Activated CD4-positive, CD25-positive, alpha-beta regulatory T cell (primary cell): Measurements from ENCODE around the gene TMEM51.

ENCODE experiments used
- DNase-seq, 4 experiments: peaks; one replicate each; lab custom pipeline; 2025; lab: John Stamatoyannopoulos, UW

TMEM51 gene

GRCh38 chr1:15177710-15178166 is 24.2 kb downstream of the TMEM51 start:
- no peak for DNase-seq

DNA sequence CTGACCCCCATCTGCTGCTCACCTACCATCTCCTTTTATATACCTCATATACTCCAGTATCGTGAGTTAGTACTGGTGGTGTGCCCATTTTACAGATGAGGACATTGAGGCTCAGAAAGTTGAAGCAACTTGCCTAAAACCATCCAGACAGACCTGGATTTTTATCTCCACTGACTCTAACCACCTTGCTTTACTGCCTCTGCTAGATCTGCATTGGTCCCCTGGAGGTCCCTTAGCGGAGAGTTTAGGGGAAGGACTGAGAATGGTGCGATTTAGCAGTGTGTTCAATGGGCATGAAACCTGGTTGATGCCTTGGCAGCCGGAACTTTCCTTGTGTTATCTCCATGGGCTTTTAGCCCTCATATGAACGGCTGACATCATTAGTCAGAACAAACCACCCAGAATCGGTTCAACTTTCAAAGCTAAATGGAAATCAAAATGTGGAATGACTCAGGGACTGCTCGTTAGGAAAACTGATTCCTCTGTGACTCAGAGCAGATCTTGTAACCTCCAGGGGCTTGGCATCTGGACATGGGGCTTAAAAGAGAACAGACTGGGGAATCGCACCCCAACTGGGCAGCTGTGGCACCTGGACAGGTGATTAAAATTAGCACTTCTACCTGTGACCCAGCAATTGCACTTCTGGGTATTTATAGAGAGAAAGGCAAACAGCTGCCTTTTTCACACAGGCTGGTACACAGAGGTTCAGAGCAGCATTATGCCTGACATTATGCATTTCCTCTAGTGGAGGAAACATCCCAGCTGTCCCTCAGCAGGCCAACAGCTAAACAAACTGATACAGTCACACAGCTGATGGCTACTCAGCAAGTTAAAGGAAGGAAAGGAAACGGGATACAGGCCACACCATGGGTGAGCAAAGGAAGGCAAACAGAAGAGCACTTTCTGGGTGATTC is 25.3 kb downstream of the TMEM51 start:
- DNase-seq: no peak

GRCh38 chr1:15179485-15179883 is 25.9 kb downstream of the TMEM51 start:
- no peak for DNase-seq

GRCh38 chr1:15180189-15180588 is 26.6 kb downstream of the TMEM51 start:
- no peak for DNase-seq

DNA sequence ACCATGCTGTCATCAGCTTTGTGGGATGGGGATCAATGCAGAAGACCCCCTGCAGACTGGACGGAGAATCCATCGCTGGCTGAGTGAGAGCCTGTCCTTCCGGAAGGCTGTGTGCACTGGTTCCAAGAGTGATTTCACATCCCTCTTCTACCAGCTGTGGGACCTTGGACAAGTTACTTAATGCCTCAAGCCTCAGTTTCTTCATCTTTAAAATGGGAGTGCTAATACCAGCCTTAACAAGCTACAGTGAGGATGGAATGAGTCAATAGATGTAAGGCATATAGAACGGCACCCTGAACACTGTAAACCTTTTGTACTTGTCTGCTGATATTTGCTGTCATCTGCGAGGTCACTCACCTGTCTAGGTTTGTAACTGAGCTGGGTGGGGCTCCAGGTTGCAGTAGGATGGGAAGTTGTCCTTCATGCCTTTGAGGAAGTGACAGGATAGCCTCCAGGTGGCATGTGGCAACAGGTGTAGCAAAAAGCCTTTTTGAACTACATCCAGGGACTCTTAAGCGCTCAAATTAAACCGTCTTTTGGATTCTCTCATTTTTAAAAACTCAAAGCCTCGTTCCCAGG is 27.5 kb downstream of the TMEM51 start:
- DNase-seq: no peak

- no peak for DNase-seq
These were observed 28.0 kb downstream of the TMEM51 start for GRCh38 chr1:15181564-15181963.

GRCh38 chr1:15184436-15185241 is 31.1 kb downstream of the TMEM51 start:
- DNase-seq: no peak

- no peak for DNase-seq
These were observed 32.1 kb downstream of the TMEM51 start for GRCh38 chr1:15185617-15186016.

GRCh38 chr1:15186073-15186845 is 32.7 kb downstream of the TMEM51 start:
- no peak for DNase-seq

GRCh38 chr1:15186846-15187151 is 33.3 kb downstream of the TMEM51 start:
- no peak for DNase-seq

DNA sequence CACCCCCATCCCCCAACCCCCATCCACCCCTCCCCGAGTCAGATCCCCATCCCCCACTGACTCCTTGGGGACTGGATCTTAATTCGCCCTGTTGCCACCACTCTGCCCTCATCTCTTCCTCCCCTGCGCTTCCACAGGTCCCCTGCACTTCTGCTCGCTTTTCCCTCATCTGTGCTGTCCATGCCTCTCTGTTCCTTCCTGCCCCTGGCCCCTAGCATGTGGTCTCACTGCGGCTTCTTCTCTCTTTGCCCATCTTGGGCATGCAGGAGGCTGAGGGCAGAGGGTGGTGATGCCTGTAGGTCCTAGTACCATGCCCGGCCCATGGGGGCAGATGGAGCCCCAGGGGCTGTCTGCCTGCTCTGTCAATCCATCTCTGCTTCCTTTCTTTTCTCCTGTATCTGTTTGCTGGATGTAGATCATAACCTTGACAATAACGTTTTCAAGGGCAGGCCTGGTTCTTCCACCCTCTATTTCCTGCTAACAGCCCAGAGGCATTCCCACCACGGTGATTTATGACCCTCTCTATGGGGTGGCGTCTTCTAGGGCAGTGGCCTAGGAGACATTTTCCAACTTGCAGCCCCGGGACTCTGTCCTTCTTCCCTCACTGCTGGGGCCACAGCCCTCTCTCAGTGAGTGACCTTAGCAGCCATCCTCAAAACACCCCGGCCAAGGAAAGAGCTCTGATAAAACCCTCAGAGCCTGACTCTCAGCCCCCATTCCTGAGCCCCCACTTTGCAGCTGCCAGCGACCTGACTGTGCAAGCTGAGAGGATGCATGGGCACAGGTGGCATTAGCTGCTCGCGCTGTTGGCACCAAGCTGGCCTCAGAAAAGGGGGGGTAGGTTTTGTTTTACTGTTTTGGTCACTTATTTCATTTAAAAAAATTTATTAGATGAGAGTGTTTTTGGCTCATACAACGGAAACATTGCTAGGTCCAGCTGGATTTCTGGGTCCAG is 33.9 kb downstream of the TMEM51 start:
- DNase-seq: no peak

- no peak for DNase-seq
These were observed 34.6 kb downstream of the TMEM51 start for GRCh38 chr1:15188130-15188524.

- DNase-seq: no peak
These were observed 35.1 kb downstream of the TMEM51 start for GRCh38 chr1:15188678-15189077.

GRCh38 chr1:15189692-15190370 is 36.3 kb downstream of the TMEM51 start:
- no peak for DNase-seq

DNA sequence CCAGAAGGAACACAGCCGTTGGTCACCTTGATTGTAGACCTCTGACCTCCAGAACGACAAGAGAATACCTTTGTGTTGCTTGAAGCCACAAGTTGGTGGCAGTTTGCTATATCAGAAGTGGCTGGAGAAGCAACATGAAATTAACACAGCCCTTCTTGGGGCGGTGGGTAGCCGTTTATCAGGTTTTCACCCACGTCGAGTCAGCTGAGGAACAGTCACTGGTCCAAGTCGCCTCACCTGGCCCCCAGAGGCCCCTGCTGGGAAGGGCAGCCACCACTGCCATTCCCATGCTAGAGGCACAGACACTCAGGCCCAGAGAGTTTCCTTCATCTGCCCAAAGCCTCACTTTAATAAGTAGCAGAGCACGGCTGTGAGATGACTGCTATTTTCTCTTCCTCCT is 37.7 kb downstream of the TMEM51 start:
- DNase-seq: no peak

- no peak for DNase-seq
These were observed 38.2 kb downstream of the TMEM51 start for GRCh38 chr1:15191770-15192169.

DNA sequence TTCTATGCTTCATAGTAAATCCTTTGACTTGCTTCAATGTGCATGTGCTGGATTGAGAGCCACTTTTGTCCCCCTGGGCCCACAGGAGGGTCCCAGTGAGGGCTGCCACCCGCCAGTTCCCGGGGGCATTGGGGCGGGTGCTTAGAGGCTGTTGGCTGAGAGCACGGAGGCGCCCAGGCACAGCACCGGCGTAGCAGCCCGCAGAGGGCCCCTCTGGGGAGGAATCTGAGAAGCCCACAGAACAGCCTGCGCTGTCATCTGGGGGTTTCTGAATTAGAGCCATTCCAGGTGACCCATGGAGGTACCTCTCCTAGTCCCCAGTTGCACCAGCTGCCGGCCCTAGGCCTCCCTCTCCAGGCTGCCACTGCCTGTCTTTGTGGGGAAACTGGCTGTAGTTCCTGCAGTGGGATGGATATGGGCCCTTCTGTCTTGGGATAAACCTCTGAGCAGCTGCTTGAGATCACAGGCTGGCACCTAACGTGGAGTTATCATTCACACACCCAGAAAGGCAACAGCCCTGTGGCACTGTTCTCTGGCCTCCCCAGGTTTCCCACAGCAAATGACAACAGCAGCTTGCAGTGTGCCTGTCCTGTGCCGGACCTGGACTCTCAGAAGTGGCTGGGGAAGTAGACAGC is 39.5 kb downstream of the TMEM51 start:
- DNase-seq: no peak

DNA sequence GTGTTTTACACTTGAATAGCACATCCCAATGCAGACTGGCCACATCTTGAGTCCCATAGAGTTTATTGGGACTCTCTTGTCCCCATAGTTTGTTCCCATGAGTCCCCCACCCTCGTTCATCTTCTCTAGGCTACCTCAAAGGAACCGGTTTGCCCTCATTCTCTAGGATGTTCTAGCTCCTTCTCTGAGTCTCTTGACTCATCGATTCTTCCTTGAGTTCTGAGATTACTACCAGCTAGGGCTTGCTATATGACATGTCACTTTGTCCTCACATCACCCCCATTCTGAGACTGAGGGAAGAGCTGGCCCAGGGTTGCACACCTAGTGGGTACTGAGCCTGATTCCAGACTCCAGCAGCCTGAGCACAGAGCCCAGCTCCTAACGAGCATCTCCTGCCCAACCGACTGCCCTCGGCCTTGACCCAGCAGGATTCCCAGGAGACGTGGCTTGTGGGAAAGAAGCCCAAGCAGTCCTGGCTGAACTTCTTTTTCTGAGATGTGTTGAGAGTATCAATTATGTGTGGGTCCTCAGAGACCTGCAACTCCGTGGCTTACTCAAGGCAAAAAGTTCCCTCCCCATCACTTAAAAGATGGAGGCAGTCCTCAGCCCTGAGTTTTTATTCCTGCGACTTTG is 42.0 kb downstream of the TMEM51 start:
- DNase-seq: no peak

DNA sequence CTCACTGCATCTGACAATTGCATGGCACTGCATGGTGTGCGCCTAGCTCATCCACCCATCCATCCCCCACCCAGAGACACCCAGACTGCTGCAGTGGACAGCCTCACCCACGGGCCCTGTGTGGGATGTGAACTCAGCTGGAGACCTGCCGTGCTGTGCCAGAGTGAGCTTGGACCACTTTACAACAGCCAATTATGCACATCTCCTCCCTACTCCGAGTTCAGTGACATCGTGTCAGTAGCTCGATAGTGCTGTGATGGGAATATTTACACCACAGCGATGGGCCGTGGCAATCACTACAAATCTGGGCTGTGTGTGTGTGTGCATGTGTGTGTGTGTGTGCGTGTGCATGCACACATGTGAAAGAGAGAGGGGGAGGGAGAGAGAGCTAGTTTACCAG is 42.5 kb downstream of the TMEM51 start:
- DNase-seq: no peak
